Keratinocyte (primary cell): ENCODE results near the gene NHLRC1. TPM values are rescaled to one million over a fixed set of nuclear protein-coding genes. Genes with fewer than 3 reads are reported as not detected.

Experiments
- DNase-seq: peaks from one replicate; pipeline ENCODE4 v3.0.0-alpha.2; 2011; ENCODE audit warnings: low read depth, missing footprints, low spot score
- FAIRE-seq: peaks from 2 replicates; lab custom pipeline; 2011; peaks lifted over from hg19 to GRCh38; lab: Jason Lieb, UNC
- H2AFZ ChIP-seq: 2 replicates; pipeline ENCODE4 v1.6.0; 2012; ENCODE audit warnings: low read length, control low read depth, inconsistent platforms; ENCODE audit not compliant: control insufficient read depth
- H3K27ac ChIP-seq: 2 replicates; pipeline ENCODE4 v1.5.1; 2011; ENCODE audit warnings: low read length; ENCODE audit not compliant: control insufficient read depth, insufficient read depth
- H3K27me3 ChIP-seq: 3 replicates; pipeline ENCODE4 v1.6.0; 2011; ENCODE audit warnings: low read length; ENCODE audit not compliant: control insufficient read depth, insufficient read depth; ENCODE audit errors: extremely low read depth
- H3K36me3 ChIP-seq, 2 experiments: 2 replicates in 1 of 2; 3 replicates in 1 of 2; pipeline ENCODE4 v1.5.1; 2011; ENCODE audit warnings: low read length in 2 of 2, mild to moderate bottlenecking in 1 of 2; ENCODE audit not compliant: control insufficient read depth in 2 of 2, insufficient read depth in 2 of 2; ENCODE audit errors: extremely low read depth in 1 of 2
- H3K4me1 ChIP-seq: 3 replicates; pipeline ENCODE4 v1.5.1; 2011; ENCODE audit warnings: low read length; ENCODE audit not compliant: control insufficient read depth, insufficient read depth; ENCODE audit errors: extremely low read depth
- H3K4me2 ChIP-seq: 3 replicates; pipeline ENCODE4 v1.6.0; 2011; ENCODE audit warnings: low read depth, low read length; ENCODE audit not compliant: control insufficient read depth, insufficient read depth; ENCODE audit errors: extremely low read depth
- H3K4me3 ChIP-seq, 3 experiments: fragments of 200-600 bp in 1 of 3; sonication (generic) in 1 of 3; 2 replicates in 2 of 3; 3 replicates in 1 of 3; pipeline ENCODE4 v1.5.1; 2011 to 2016; ENCODE audit warnings: low read length in 3 of 3, mild to moderate bottlenecking in 3 of 3, control low read depth in 2 of 3, inconsistent platforms in 1 of 3, low read depth in 1 of 3, mixed read lengths in 1 of 3, mixed run types in 1 of 3, moderate library complexity in 1 of 3; ENCODE audit not compliant: control insufficient read depth in 2 of 3, insufficient read depth in 2 of 3; ENCODE audit errors: extremely low read depth in 1 of 3
- H3K79me2 ChIP-seq: 2 replicates; pipeline ENCODE4 v1.6.0; 2012; ENCODE audit warnings: low read length; ENCODE audit not compliant: control insufficient read depth, insufficient read depth
- H3K9ac ChIP-seq: 3 replicates; pipeline ENCODE4 v1.6.0; 2011; ENCODE audit warnings: low read length; ENCODE audit not compliant: control insufficient read depth, insufficient read depth; ENCODE audit errors: extremely low read depth
- H3K9me1 ChIP-seq: 3 replicates; pipeline ENCODE4 v1.6.0; 2011; ENCODE audit warnings: low read length; ENCODE audit not compliant: control insufficient read depth, insufficient read depth; ENCODE audit errors: extremely low read depth
- H3K9me3 ChIP-seq: 2 replicates; pipeline ENCODE4 v1.5.1; 2012; ENCODE audit warnings: low read depth, low read length; ENCODE audit not compliant: control insufficient read depth
- H4K20me1 ChIP-seq: 3 replicates; pipeline ENCODE4 v1.6.0; 2011; ENCODE audit warnings: low read length; ENCODE audit not compliant: control insufficient read depth, insufficient read depth; ENCODE audit errors: extremely low read depth
- CTCF ChIP-seq, 3 experiments: IDR thresholded peaks in 1 of 3; conservative IDR thresholded peaks in 1 of 3; optimal IDR thresholded peaks in 1 of 3; 2 replicates in 2 of 3; 3 replicates in 1 of 3; pipeline versions ENCODE3 to v1.5.1; 2011; ENCODE audit warnings: low read length in 3 of 3, mild to moderate bottlenecking in 3 of 3, moderate library complexity in 2 of 3, control low read depth in 1 of 3, inconsistent platforms in 1 of 3; ENCODE audit not compliant: insufficient read depth in 2 of 3; ENCODE audit errors: extremely low read depth in 1 of 3
- EZH2 ChIP-seq: IDR thresholded peaks from one replicate; pipeline ENCODE4 v1.6.1; 2012; ENCODE audit warnings: inconsistent platforms, mild to moderate bottlenecking, low read length, moderate library complexity
- dilution Hi-C: fragments of 300-500 bp; cut with MboI; formaldehyde crosslinking; loops from one replicate; pipeline ENCODE4 v1.7.0; 2020; ENCODE audit warnings: low sequenced_read_pairs; ENCODE audit not compliant: extremely low pct_ligation_motif_present
- polyA plus RNA-seq, 5 experiments: library from polyadenylated mRNA; depleted of rRNA in 3 of 5; stranded (reverse) in 3 of 5; stranded (forward) in 1 of 5; unstranded in 1 of 5; fragments of >200 nt; gene quantifications; 1 replicate in 1 of 5; 2 replicates in 3 of 5; 3 replicates in 1 of 5; pipeline versions ENCODE4 v1.2.1 to v1.2.3, GENCODE V29; 2011 to 2012; ENCODE audit warnings: missing spikeins in 2 of 5, low read depth in 1 of 5, low replicate concordance in 1 of 5

Gene NHLRC1
- polyA plus RNA-seq, 1 donor (not counting 4 experiments of a cell fraction or from before 2014, with no cell fraction given), result 1.2 TPM

- Histone ChIP-seq H3K27ac (no peak overlapping the region), H3K9me3 (peaks cover 3% of the 10 kb centered on the region), H3K4me2 (peak overlapping the region; percentile 25), H3K4me1 (peaks cover 17% of the 10 kb centered on the region), H3K4me3 (no peak overlapping the region), H4K20me1 (no peaks in the 10 kb centered on the region), H3K79me2 (no peaks in the 10 kb centered on the region), H2AFZ (peak overlapping the region; percentile 67), H3K27me3 (no peaks in the 10 kb centered on the region), H3K36me3 (no peaks in the 10 kb centered on the region), H3K9me1 (no peaks in the 10 kb centered on the region), H3K9ac (no peak overlapping the region)
- dilution Hi-C loops, result no loop called here
- FAIRE-seq (no peak), DNase-seq (no peak)
- TF ChIP-seq CTCF (optimal IDR thresholded peaks at IDR 0.05 in 1 of 3, IDR thresholded peaks at IDR 0.05 in 1 of 3, conservative IDR thresholded peaks at IDR 0.05 in 1 of 3; ENCODE audit: extremely low read depth in 1 of 3, insufficient read depth in 2 of 3, low read length in 3 of 3) (no peak), EZH2 (no peak)
Measured at GRCh38 chr6:18117136-18117535, 5.3 kb downstream of the NHLRC1 start.

- Histone ChIP-seq H3K79me2 (no peaks in the 10 kb centered on the region), H3K36me3 (no peaks in the 10 kb centered on the region), H3K4me2 (no peak overlapping the region), H3K9ac (no peak overlapping the region), H3K9me1 (no peaks in the 10 kb centered on the region), H3K9me3 (no peaks in the 10 kb centered on the region), H3K4me3 (no peak overlapping the region), H3K4me1 (peaks cover 15% of the 10 kb centered on the region), H4K20me1 (no peaks in the 10 kb centered on the region), H3K27ac (no peak overlapping the region), H3K27me3 (no peaks in the 10 kb centered on the region), H2AFZ (no peak overlapping the region)
- peak; percentile 61 for DNase-seq
- dilution Hi-C loops, result no loop called here
- peak; percentile 59 for FAIRE-seq
- no peak for TF ChIP-seq EZH2
Measured at GRCh38 chr6:18115356-18115755, 7.1 kb downstream of the NHLRC1 start.

- H3K4me1 ChIP-seq, result no peaks in the 10 kb centered on the region
- H3K9me1 ChIP-seq, result no peaks in the 10 kb centered on the region
- H2AFZ ChIP-seq, result no peak overlapping the region
- H3K9ac ChIP-seq, result no peak overlapping the region
- TF ChIP-seq CTCF (optimal IDR thresholded peaks at IDR 0.05 in 1 of 3, IDR thresholded peaks at IDR 0.05 in 1 of 3, conservative IDR thresholded peaks at IDR 0.05 in 1 of 3; ENCODE audit: extremely low read depth in 1 of 3, insufficient read depth in 2 of 3, low read length in 3 of 3), result no peak
- no peak for TF ChIP-seq EZH2
- H3K79me2 ChIP-seq, result no peaks in the 10 kb centered on the region
- H3K36me3 ChIP-seq, result no peaks in the 10 kb centered on the region
- dilution Hi-C loops, result no loop called here
- H3K4me3 ChIP-seq, result no peak overlapping the region
- no peaks in the 10 kb centered on the region for H3K27me3 ChIP-seq
- DNase-seq (no peak), FAIRE-seq (no peak)
- no peak overlapping the region for H3K27ac ChIP-seq
- no peaks in the 10 kb centered on the region for H3K9me3 ChIP-seq
- no peak overlapping the region for H3K4me2 ChIP-seq
- H4K20me1 ChIP-seq, result no peaks in the 10 kb centered on the region
Measured at GRCh38 chr6:18110162-18110561, 12.3 kb downstream of the NHLRC1 start.
